ENCODE results near the gene SELENOO.
A peak's percentile ranks its signal among the peaks of the same experiment; 100 is the strongest.

SELENOO gene

DNA sequence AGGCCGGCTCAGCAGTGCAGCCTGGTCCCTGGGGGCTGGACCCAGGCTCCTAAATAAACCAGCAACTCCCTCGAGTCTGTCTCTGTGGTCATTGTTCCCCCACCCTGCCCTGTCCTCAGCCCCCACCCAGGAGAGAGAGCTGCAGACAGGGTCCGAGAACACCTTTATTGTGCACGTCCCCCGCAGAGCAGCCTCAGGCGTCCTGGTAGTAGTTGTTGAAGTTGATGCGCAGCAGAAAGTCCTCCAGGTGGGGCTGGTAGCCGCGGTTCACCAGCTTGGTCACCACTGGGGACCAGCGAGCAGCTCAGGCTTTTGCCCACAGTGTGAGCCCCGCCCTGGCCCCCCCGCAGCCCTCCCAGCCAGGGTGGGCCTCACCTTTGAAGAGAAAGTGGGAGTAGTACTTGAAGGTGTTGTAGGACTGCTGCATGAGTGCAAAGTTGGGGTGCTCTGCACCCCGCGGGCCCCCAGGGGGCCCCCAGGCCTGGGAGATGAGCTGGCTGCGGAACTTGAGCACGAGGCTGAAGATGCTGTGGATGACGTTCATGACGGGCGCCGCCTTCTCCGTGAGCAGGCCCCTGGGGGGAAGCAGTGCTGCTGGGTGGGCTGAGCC is 16.8 kb downstream of the SELENOO start:
- DNase-seq, result no peak

DNA sequence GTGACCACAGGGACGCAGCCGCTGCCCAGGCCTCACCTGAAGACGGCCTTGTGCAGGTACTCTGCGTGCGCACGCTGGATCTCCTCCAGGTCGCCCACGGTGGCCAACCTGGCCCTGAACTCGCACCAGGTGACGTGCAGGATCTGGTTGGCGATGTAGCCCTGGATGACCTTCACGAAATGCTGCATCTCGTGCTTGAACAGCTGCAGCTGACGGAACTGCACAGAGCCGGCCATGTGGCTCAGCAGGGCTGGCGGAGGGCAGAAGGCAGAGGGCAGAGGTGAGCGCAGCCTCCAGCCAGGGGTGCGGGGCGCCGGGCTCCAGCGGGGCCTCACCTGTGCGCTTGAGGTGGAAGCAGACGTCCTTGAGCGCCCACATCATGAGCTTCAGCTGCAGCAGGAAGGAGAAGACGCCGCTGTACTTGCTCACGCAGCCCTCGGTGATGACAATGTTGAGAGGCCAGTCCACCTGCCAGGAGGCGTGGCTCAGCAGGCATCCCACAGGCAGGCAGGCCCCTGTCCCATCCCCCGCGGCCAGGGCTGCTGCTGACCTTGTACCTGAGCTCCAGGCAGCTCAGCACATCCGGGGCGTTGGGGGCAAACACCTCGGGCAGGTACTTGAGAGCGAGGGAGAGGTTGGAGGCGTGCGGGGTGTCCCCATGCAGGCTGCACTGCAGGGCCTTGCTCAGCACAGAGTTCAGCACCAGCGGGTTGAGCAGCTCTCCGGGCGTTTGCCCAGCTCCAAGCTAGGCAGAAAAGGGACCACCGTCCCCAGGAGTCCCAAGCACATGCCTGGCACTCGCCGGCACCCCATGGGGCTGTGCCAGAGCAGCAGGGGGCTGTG is 17.6 kb downstream of the SELENOO start:
- no peak for DNase-seq

DNA sequence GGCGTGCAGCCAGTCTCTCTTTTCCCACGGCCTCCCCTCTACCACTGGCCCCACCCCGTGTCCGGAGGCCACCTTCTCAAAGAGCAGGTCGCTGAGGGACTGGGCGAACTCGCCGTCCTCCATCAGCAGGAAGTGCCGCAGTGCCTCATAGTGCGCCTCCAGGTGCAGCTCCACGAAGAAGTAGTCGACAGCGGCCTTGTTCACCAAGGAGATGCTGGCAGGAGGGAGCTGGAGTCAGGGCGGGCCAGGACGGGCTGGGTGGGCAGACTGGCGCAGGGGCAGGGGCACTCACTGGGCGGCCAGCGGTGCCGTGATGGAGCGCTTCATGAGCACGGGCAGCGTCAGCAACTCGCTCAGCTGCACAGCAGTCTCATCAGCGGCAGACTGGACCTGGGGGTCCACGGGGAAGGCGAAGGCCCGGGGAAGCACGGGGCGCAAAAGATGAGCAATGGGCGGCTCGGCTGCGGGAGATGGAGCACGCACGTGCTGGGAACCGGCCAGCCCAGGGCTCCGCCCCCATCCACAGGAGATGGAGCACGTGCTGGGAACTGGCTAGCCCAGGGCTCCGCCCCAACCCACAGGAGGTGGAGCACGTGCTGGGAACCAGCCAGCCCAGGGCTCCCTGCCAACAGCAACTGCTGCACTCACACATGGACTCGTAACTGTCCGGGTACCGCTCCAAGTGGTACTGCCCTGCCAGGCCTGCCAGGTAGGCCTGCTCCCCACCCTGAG is 18.4 kb downstream of the SELENOO start:
- DNase-seq, result peak; percentile 86

DNA sequence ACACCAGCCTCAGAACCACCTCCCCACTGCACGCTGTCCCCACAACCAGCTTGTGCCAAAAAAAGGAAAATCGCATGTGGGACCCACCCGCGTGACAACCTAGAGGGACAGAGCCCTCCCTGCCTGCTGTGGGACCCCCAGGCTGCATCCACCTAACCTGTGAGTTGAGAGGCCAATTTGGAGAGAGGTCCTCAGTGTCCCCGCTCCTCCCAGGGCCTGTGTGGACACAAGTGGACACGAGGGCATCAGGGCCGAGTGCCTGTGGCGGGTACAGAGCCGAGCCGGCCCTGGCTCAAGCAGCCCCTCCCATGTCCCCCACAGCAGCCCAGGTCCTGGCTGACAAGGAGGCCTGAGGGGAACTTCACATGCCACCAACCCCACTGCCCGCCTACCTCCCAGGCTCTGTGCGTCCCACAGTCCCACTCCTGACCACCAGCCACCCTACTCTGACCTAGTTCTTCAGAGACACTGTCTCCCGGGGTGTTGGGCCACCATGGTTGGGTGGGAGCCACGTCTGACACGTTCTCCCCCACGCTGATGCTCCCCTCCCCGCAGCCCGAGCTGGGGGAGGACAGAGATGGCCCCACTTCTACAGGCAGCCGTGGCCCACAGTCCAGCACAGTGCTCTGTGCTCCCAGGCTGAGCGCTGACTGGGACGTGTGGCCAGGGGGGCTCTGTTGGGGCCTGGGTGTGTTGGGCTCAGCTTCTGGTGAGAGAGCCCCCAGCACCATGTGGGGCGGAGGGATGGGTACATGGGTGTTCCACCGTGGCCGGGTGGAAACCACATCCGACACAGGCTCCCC is 19.2 kb downstream of the SELENOO start:
- no peak for DNase-seq

DNA sequence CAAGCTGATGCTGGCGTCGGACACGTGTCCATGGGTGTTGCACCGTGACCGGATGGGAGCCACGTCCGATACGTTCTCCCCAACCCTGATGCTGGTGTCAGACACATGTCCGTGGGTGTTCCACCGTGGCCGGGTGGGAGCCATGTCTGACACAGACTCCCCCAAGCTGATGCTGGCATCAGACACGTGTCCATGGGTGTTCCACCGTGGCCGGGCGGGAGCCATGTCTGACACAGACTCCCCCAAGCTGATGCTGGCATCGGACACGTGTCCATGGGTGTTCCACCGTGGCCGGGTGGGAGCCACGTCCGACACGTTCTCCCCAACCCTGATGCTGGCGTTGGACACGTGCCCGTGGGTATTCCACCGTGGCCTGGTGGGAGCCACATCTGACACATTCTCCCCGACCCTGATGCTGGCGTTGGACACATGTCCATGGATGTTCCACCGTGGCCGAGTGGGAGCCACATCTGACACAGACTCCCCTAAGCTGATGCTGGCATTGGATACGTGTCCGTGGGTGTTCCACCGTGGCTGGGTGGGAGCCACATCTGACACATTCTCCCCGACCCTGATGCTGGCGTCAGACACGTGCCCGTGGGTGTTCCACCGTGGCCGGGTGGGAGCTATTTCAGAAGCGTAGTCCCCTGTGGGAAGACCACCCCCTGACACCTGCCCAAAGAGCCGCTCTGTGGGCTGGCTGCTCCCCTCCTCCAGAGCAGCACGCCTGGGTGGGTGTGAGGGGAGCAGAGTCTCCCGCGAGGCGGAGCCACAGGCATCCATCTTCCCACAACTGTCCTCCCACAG is 20.0 kb downstream of the SELENOO start:
- DNase-seq, result no peak

DNA sequence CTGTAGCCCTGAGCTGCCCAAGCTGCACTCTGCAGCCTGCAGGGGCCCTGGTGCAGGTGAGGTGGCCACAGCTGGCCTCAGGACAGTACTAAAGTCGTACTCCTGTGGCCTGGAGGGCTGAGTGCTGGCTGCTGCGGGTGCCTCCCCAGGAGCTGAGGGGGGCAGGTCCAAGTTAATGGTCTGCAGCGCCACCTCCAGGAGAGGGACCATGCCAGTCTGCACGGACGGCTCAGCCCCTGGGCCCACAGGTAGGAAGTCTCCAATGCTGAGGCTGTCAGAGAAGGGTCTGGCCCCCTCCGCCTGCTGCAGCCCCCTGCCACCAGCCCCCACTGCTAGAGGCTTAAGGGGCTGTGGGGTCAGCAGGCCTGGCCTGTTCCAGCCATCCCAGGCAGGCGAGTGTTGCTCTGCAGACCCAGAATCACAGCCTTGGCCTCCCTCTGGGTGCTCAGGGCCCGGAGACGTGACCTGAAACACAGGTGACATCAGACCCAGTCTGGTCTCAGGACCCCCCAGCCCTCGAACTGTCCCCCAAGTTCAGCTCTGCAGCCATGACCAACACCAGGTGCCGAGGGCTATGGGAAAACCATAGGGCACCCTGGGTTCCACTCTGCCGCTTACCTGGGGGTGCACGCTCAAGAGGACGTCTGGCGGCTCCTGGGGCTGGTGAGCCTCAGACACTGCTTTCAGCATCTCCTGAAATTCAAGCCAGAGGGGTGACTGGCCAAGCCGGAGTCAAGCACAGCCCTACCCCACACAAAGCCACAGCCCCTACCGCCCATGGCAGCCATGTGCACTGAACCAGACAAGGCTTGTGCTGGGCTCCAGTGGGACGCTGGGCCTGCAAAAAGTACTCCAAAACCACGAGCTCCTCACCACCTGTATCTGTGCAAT is 20.8 kb downstream of the SELENOO start:
- no peak for DNase-seq

DNA sequence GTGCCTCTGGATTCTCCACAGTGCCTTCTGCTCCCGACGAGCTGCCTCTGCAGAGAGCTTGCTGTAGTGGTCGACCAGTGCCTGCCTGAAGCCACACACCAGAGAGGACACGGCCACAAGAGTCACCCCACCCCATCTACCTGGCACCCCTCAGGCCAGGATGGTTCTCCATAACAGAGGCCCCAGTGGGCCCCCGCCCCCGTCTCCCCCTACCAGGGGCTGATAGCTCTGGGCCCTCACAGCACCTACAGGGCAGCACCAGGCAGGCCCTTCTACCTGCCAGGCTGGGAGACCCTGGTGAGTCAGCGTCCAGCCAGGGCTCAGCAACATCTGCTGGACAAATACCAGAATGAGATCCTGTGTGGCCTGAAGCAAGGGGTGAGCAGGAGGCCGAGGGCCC is 21.7 kb downstream of the SELENOO start:
- no peak for DNase-seq

DNA sequence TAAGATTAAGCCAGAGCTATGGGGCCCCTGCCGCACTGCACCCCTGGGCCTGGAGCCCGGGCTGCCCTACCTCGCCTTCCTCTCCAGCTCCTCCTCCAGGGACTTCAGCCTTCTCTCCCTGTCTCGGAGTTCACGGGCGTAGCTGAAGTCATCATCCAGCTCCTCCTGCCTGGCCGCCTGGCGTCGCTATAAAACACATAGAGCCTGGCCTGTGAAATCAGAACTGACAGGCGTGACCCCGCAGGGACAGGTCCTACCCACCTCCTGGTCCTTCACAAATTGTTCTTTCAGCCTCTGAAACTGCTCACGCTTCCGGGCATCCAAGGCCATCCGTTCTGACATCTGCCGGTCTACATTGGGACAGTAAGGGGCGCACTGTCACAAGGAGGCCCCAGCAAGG is 23.3 kb downstream of the SELENOO start:
- no peak for DNase-seq

DNA sequence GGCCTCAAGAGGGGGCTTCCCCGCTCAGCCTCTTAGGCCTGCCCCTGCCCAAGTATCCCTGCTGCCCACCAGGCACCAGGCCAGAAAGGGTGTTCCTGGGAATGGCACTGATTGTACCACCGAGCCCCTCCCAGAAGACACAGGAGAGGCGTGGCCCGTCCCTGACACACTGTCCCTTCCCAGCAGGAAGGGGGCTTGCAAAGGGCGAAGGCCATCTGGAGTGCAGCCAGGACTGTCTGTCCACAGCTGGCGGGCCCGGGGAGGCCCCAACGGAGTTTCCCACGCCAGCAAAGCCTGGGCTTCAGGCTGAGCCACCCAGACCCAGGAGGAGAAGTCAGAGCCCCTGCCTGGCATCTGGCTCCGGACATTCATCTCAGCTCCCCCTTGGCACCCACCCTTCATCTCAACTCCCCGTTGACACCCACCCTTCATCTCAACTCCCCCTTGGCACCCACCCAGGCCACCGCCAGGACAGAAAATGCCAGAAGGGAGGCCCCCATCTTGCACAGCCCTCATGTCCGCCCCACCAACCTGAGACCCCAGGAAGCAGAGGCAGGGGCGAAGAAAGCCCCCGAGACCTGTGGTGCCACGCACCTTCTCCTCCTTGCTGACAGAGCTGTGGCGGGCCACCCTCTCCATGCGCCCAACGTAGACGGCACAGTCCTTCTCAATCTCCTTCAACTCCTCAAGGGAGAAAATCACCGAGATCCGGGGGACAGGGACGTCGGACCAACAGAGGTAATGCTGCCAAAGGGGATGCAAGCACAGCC is 24.6 kb downstream of the SELENOO start:
- DNase-seq, result no peak

DNA sequence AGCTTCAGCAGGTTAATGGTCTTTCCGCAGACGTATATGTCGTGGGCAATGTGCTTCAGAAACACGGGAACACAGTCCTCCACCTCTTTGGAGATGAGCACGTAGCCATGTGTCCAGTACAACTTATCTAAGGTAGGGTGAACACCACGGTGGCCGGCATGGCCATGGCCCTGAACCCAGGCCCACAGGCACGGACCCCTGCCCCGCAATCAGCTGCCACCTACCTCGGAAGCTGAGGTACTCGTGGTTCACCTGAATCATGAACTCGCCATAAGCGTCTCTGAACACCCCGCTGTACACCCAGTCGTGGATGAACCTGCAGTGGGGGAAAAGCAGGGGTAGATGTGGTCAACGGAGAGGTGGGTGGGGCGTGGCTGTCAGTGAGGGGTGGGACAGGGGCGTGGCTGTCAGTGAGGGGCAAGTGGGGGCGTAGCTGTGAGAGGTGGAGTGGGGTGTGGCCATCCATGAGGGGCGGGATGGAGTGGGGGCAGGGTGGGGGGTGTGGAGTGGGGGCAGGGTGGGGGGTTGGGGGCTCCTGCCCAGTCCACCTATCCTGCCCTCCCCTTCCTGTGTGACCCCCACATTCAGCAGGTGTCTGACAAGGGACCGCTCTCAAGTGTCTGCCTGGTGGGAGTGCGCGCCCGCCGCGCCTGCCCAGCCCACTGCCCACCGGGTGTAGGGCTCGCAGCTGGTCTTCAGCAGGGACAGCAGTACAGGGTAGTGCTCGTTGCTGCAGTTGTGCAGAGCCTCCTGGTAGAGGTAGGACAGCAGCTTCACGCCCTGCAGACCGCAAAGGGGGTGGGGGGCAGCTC is 25.5 kb downstream of the SELENOO start:
- no peak for DNase-seq

DNA sequence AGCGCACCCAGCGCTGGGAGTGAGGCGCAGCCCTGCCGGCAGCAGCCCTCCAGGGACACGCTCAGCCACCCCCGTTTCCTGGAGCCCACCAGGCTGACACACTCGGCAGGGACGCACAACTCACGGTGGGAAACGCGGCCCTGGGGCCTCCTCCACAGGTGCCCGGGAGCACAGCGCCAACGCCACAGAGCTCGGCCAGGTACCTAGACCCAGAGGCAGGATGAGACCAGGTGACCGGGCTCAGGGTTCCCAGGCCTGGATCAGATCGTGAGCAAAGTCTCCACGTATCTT is 26.0 kb downstream of the SELENOO start:
- DNase-seq, result no peak

DNA sequence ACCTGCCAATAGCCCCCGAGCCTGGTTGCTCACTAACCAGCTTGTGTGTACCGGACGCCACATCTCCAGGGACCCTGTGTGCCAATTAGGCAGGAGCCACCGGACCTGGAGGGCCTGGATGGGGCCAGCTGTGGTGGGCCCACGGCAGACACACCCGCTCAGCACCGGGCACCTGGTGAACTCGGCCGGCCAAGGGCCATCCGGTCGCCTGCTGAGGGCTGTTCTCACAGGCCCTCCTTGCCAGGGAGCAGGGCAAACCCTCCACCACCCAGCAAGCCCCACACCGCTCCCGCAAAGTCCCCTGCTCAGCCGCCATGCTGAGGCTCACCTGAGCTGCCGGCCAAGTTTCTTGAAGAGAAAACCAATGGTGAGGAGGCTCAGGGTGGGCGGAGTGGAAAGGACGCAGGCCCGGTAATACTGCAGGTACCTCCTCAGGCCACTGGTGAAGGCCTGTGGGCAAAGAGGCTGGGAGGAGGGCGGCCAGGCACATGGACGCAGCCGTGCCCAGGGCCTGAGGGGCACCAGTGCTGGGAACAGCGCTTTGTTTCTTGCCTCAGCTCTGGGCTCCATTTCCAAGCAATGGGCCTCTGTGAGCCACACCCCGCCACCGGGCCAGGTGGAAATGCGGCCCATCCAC is 26.9 kb downstream of the SELENOO start:
- no peak for DNase-seq

DNA sequence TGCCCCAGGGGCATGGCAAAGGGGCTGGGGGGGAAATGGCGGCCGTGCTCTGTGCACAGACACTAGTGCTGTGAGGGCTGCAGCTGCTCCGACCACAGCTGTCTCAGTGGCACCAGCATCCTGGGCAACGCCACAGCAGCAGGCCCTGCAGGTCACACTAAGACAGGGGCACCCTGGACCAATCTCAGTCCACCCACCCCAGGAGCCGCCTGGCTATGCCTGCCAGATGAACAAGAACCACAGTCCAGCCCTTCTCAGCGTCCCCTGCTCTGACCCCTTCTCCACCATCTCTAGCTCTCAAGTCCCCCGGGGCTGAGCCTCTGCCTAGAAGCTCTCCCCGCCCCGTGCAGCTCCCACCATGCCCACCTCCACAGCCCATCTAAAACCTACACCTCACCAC is 27.6 kb downstream of the SELENOO start:
- no peak for DNase-seq

DNA sequence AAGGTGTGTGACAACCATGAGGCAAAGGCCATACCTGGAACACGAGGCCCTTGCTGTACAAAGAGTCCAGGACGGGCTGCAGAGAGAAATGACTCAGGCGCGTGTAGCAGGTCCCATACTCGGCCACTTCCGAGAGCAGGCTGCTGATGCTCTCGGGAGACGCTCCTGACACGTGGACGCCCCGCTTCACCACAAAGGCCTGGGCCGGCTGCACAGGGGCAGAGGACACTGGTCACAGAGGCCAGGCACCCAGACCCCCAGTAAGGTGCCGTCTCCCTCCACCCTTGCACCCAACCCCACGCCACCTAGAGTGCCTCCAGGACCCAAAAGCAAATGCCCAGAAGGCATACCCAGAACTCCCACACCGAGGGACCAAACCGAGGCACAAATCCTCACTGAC is 28.6 kb downstream of the SELENOO start:
- DNase-seq, result no peak

DNA sequence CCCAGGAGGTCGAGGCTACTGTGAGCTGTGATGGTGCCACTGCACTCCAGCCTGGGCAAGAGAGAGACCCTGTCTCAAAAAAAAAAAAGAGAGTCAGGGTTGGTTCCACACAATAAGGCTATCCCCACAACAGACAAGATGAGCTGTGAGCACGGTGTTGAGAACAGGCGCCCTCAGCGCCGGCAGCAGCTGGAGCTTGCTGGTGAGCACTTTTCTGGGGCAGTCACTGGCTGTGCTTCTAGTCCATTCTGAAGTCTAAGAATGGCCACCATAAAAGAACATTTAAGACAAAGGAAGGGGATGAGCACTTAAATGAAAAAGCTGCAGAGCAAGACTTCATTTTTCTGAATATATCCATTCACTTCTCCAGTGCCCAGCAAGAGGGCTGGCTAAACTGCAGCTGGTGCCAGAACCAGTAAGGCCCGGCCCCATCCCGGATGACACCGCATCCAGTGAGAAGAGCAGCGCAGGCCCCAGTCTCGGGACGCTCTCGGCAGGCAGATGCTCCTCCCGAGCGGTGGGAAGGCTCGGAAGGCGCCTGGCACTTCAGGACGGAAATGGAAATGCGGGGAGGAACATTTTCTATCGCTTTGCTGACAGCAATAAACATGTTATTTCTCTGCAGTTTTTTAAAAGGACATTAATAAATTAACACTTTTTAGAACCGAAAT is 31.8 kb downstream of the SELENOO start:
- no peak for DNase-seq

DNA sequence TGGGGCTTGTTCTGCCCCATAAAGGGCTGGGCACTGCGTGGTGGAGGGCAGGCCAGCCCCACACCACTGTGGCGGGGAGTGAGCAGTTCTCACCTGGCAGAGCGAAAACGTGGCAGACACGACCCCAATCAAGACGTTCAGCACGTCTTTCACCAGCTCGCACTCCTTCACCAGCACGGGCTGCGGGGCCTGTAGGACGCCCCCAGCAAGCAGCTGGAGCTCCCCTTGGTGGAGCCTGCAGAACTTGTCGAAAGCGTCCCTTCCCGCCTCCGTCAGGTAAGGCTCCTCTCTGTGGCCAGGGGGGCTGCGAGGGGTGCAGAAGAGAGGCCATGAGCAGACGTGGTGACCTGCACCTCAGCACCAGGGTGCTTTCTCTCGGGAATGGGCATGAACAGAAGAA is 32.4 kb downstream of the SELENOO start:
- DNase-seq, result no peak

DNA sequence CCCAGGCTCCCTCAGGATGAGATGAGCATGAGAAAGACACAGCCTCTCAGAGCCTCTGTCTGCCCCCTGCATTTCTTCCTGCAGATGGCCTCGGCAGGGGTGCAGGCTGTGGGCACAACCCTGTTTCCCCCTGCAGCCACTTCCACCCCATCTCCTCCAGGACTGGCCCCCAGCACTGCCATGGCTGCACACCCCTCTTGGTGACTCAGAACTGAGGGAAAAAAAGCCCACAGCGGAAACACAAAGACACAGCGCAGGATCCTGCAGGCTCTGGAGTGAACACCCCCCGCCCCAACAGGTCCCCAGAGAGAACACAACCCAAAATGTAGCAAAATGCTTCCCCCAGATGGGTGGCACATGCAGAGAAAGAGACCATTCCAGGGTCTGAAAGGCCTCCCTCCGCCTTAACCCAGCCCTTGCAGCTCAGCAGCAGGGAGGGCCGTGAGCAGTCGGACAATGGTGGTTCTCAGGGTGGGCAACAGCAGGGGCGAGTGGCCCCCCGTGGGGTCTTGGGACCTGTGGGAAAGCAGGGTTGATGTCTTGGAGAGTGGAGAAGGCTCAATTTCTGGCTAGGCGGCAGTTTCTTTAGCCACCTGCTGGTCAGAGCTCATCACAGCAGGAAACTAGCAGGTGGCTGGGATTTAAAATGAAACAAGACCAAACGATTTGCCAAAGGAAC is 36.1 kb downstream of the SELENOO start:
- peak; percentile 21 for DNase-seq

DNA sequence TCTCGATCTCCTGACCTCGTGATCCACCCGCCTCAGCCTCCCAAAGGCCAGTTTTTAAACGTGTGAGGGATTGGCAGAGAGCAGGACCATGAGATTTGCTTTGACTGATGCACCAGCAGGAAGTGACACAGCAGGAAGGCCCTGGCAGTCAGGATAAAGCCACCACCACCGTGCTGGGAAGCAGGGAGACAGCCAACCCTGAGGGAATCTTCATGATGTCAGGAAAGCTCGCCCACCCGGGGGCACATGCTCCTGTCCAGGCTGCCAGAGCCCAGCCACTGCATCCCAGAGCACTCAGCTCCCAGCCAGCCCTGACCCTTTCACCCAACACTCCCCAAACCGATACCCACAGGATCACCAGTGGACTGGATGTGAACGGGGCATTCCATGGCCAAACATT is 37.9 kb downstream of the SELENOO start:
- no peak for DNase-seq

Measured in fibroblast of skin of scalp (primary cell).